Activated CD4-positive, alpha-beta memory T cell treated with anti-CD3 and anti-CD28 coated beads, Interleukin-2, amount 10 ng/mL, durations not matched to agents 7 days and 5 days (primary cell): ENCODE results near the gene GAS2. TPM values are rescaled to one million over a fixed set of nuclear protein-coding genes. Genes with fewer than 3 reads are reported as not detected.
"Not testable (repeated sequence)": the region's sequence is repeated elsewhere in the genome, so short reads cannot be mapped to it uniquely, and the experiment has no call there.

Experiments used
- CTCF ChIA-PET: fragments of 350-600 bp; sonication (Branson Sonifier 250); formaldehyde crosslinking; loops from one replicate; lab custom pipeline; 2021; ENCODE audit warnings: antibody characterized with exemption, inconsistent platforms; lab: Charles Lee
- POLR2A ChIA-PET: fragments of 350-600 bp; sonication (Branson Sonifier 250); formaldehyde crosslinking; loops from one replicate; lab custom pipeline; 2021; ENCODE audit warnings: antibody characterized with exemption; lab: Charles Lee
- DNase-seq: peaks from one replicate; pipeline ENCODE4 v3.0.0-alpha.2; 2020
- H3K27ac Mint-ChIP-seq: one replicate; pipeline ENCODE4 v1.8.0; 2021; ENCODE audit warnings: mild to moderate bottlenecking, mixed read lengths
- H3K27me3 Mint-ChIP-seq: one replicate; pipeline ENCODE4 v1.8.0; 2021; ENCODE audit warnings: mixed read lengths
- H3K36me3 Mint-ChIP-seq: one replicate; pipeline ENCODE4 v1.8.0; 2021; ENCODE audit warnings: low read depth, mixed read lengths
- H3K4me1 Mint-ChIP-seq: one replicate; pipeline ENCODE4 v1.8.0; 2021; ENCODE audit warnings: mixed read lengths
- H3K4me3 Mint-ChIP-seq: one replicate; pipeline ENCODE4 v1.8.0; 2021; ENCODE audit warnings: mild to moderate bottlenecking, mixed read lengths
- H3K9me3 Mint-ChIP-seq: one replicate; pipeline ENCODE4 v1.8.0; 2021; ENCODE audit warnings: mixed read lengths
- total RNA-seq, 2 experiments: library from RNA; stranded (reverse); gene quantifications; one replicate each; pipeline ENCODE4 v1.2.3, GENCODE V29; 2021

Gene GAS2
- total RNA-seq, 2 experiments from 2014 or later: 1.1 to 1.2 TPM

GRCh38 chr11:22652346-22652745 is 14.1 kb upstream of the GAS2 start:
- H3K4me1 Mint-ChIP-seq, H3K27ac Mint-ChIP-seq, H3K9me3 Mint-ChIP-seq, H3K36me3 Mint-ChIP-seq, H3K4me3 Mint-ChIP-seq, POLR2A ChIA-PET, H3K27me3 Mint-ChIP-seq, DNase-seq, CTCF ChIA-PET: not testable (repeated sequence)

- POLR2A ChIA-PET: no interaction called here
- CTCF ChIA-PET: no interaction called here
These were observed 10.3 kb upstream of the GAS2 start for GRCh38 chr11:22656130-22656529.

GRCh38 chr11:22657101-22657694 is 9.2 kb upstream of the GAS2 start:
- DNase-seq: no peak
- Mint-ChIP-seq H3K4me3 (no peak overlapping the region), H3K27me3 (no peaks in the 10 kb centered on the region), H3K27ac (peak overlapping the region; percentile 0), H3K36me3 (no peaks in the 10 kb centered on the region), H3K4me1 (peaks cover 12% of the 10 kb centered on the region), H3K9me3 (peaks cover 4% of the 10 kb centered on the region)
- POLR2A ChIA-PET: interaction anchor here (1.1 kb wide), 1 partner anchor 32 kb away, joined by 6 read pairs; the partner anchor contains the start of gene FANCF
- CTCF ChIA-PET: interaction anchor here (1.2 kb wide), 1 partner anchor 22 kb away, joined by 4 read pairs; no protein-coding TSS in a partner anchor

More at GRCh38 chr11:22656130-22656529, 10.3 kb upstream of the GAS2 start:
- peaks cover 12% of the 10 kb centered on the region for H3K4me1 Mint-ChIP-seq
- H3K9me3 Mint-ChIP-seq: peaks cover 4% of the 10 kb centered on the region
- no peaks in the 10 kb centered on the region for H3K36me3 Mint-ChIP-seq
- H3K4me3 Mint-ChIP-seq: no peak overlapping the region
- no peaks in the 10 kb centered on the region for H3K27me3 Mint-ChIP-seq
- no peak for DNase-seq
- no peak overlapping the region for H3K27ac Mint-ChIP-seq

GRCh38 chr11:22659783-22660182 is 6.6 kb upstream of the GAS2 start:
- no peak for DNase-seq
- H3K27ac Mint-ChIP-seq: no peak overlapping the region
- ChIA-PET POLR2A (no interaction called here), CTCF (no interaction called here)
- peaks cover 12% of the 10 kb centered on the region for H3K4me1 Mint-ChIP-seq
- H3K27me3 Mint-ChIP-seq: peaks cover 4% of the 10 kb centered on the region
- H3K4me3 Mint-ChIP-seq: no peak overlapping the region
- H3K36me3 Mint-ChIP-seq: no peaks in the 10 kb centered on the region
- H3K9me3 Mint-ChIP-seq: no peaks in the 10 kb centered on the region

- Mint-ChIP-seq H3K4me3 (no peak overlapping the region), H3K36me3 (no peaks in the 10 kb centered on the region), H3K9me3 (no peaks in the 10 kb centered on the region), H3K4me1 (peaks cover 2% of the 10 kb centered on the region), H3K27ac (no peak overlapping the region), H3K27me3 (peaks cover 40% of the 10 kb centered on the region)
- DNase-seq: no peak
- ChIA-PET CTCF (no interaction called here), POLR2A (no interaction called here)
These were observed 453 bp downstream of the GAS2 start for GRCh38 chr11:22666688-22667439.

- H3K27ac Mint-ChIP-seq: no peak overlapping the region
- no peaks in the 10 kb centered on the region for H3K36me3 Mint-ChIP-seq
- ChIA-PET CTCF (no interaction called here), POLR2A (no interaction called here)
- H3K4me1 Mint-ChIP-seq: peaks cover 2% of the 10 kb centered on the region
- no peaks in the 10 kb centered on the region for H3K9me3 Mint-ChIP-seq
- no peak for DNase-seq
- H3K27me3 Mint-ChIP-seq: peaks cover 40% of the 10 kb centered on the region
- H3K4me3 Mint-ChIP-seq: no peak overlapping the region
These were observed 1.8 kb downstream of the GAS2 start for GRCh38 chr11:22668005-22668796.

GRCh38 chr11:22669368-22669767 is 3.0 kb downstream of the GAS2 start:
- CTCF ChIA-PET: no interaction called here
- POLR2A ChIA-PET: no interaction called here
- no peak overlapping the region for H3K27ac Mint-ChIP-seq

GRCh38 chr11:22670830-22671229 is 4.4 kb downstream of the GAS2 start:
- H3K27ac Mint-ChIP-seq: no peak overlapping the region
- ChIA-PET CTCF (no interaction called here), POLR2A (no interaction called here)
- H3K4me1 Mint-ChIP-seq: peaks cover 2% of the 10 kb centered on the region
- H3K9me3 Mint-ChIP-seq: no peaks in the 10 kb centered on the region
- no peak overlapping the region for H3K4me3 Mint-ChIP-seq
- H3K27me3 Mint-ChIP-seq: peaks cover 34% of the 10 kb centered on the region
- H3K36me3 Mint-ChIP-seq: no peaks in the 10 kb centered on the region
- DNase-seq: no peak

More at GRCh38 chr11:22669368-22669767, 3.0 kb downstream of the GAS2 start:
- no peaks in the 10 kb centered on the region for H3K36me3 Mint-ChIP-seq
- H3K27me3 Mint-ChIP-seq: peaks cover 38% of the 10 kb centered on the region
- H3K9me3 Mint-ChIP-seq: no peaks in the 10 kb centered on the region
- no peak for DNase-seq
- H3K4me1 Mint-ChIP-seq: peaks cover 2% of the 10 kb centered on the region
- H3K4me3 Mint-ChIP-seq: no peak overlapping the region

GRCh38 chr11:22671751-22672150 is 5.3 kb downstream of the GAS2 start:
- CTCF ChIA-PET: no interaction called here
- Mint-ChIP-seq H3K4me1 (no peaks in the 10 kb centered on the region), H3K4me3 (no peak overlapping the region), H3K27me3 (peaks cover 27% of the 10 kb centered on the region), H3K9me3 (no peaks in the 10 kb centered on the region), H3K27ac (no peak overlapping the region), H3K36me3 (no peaks in the 10 kb centered on the region)
- DNase-seq: no peak
- POLR2A ChIA-PET: no interaction called here

- Mint-ChIP-seq H3K27me3 (peaks cover 9% of the 10 kb centered on the region), H3K9me3 (no peaks in the 10 kb centered on the region), H3K36me3 (no peaks in the 10 kb centered on the region), H3K4me1 (no peaks in the 10 kb centered on the region), H3K4me3 (no peak overlapping the region), H3K27ac (no peak overlapping the region)
- CTCF ChIA-PET: no interaction called here
- no peak for DNase-seq
- POLR2A ChIA-PET: no interaction called here
These were observed 8.3 kb downstream of the GAS2 start for GRCh38 chr11:22674470-22675439.

- peaks cover 5% of the 10 kb centered on the region for H3K27me3 Mint-ChIP-seq
- DNase-seq: no peak
These were observed 10.9 kb downstream of the GAS2 start for GRCh38 chr11:22677153-22677903.

GRCh38 chr11:22680628-22681027 is 14.2 kb downstream of the GAS2 start:
- ChIA-PET CTCF (no interaction called here), POLR2A (no interaction called here)
- Mint-ChIP-seq H3K27me3 (peaks cover 2% of the 10 kb centered on the region), H3K9me3 (no peaks in the 10 kb centered on the region), H3K36me3 (no peaks in the 10 kb centered on the region), H3K4me1 (no peaks in the 10 kb centered on the region), H3K4me3 (no peak overlapping the region), H3K27ac (no peak overlapping the region)
- DNase-seq: no peak

More at GRCh38 chr11:22677153-22677903, 10.9 kb downstream of the GAS2 start:
- no peak overlapping the region for H3K4me3 Mint-ChIP-seq
- no peak overlapping the region for H3K27ac Mint-ChIP-seq
- CTCF ChIA-PET: no interaction called here
- H3K9me3 Mint-ChIP-seq: no peaks in the 10 kb centered on the region
- POLR2A ChIA-PET: no interaction called here
- H3K4me1 Mint-ChIP-seq: no peaks in the 10 kb centered on the region
- no peaks in the 10 kb centered on the region for H3K36me3 Mint-ChIP-seq
